AG09309 (cell line): Measurements from ENCODE around the gene SLC24A5.

ENCODE experiments used
- DNase-seq: peaks from one replicate; pipeline ENCODE4 v3.0.0-alpha.2; 2010; ENCODE audit warnings: low read depth
- H3K4me3 ChIP-seq: 2 replicates; pipeline ENCODE4 v1.5.1; 2011; ENCODE audit warnings: mild to moderate bottlenecking, low read depth, low read length, moderate library complexity; ENCODE audit not compliant: control insufficient read depth
- CTCF ChIP-seq: IDR thresholded peaks from 2 replicates; pipeline ENCODE4 v1.5.1; 2011; ENCODE audit warnings: mild to moderate bottlenecking, low read depth, low read length, inconsistent platforms; ENCODE audit not compliant: insufficient read depth, control insufficient read depth; ENCODE audit errors: missing control alignments

The SLC24A5 gene

DNA sequence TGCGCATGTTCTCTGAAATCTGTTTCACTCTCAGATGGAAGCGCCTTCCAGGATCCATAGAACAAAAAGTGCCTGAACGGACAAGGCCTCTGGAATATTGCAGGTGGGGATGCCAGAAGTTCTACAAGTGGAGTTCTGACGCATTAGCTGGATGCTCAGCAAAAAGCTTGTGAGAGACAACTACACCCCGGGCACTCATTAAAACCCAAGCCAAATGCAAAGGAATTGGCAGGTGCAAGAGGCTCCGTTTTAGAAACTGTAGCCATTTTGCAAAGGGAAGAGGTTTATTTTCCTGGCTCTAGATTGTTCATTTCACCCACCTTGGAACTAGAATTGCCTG lies 35.2 kb upstream of the SLC24A5 start:
- no peak for DNase-seq
- TF ChIP-seq CTCF: no peak
- no peak overlapping the region for H3K4me3 ChIP-seq

DNA sequence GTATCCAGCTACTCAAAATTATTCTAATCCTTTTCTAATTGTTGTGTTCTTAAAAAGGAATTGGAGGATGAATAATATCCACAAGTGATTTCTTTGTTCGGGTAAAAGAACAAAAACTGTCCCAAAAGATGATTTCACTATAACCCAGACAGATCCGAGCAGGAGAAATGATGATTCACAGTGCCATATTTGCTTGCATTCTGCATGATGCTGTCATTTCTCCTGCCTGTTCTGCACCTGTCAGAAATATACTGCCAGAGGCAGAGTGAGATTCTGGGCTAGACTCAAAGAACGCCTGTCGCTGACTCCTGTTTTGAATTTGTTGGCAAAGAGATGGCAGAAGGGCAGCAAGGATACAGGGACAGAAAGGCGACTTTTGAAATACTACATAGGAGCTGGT lies 34.7 kb upstream of the SLC24A5 start:
- no peak for TF ChIP-seq CTCF
- no peak overlapping the region for H3K4me3 ChIP-seq
- no peak for DNase-seq

- DNase-seq: no peak
- no peak for TF ChIP-seq CTCF
Observed at GRCh38 chr15:48086576-48086975, 34.2 kb upstream of the SLC24A5 start.

DNA sequence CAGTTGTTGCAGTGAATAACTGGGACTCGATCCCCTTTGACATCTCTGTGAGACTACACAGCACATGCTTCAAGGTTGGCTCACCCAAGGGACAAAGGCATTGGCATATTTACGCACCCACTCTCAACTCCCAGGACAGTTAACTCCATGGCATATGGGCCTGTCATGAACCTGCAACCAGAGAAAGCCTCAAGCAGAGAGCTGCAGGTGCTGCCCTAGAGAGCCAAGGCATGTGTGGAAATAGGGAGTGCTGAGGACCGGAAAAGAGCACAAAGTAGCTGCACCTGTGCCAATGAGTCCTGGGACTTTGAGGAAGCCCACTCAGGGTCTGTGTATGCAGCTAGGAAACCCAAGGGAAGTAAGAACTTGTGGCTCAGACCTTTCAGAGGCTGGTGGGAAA lies 32.9 kb upstream of the SLC24A5 start:
- no peak for TF ChIP-seq CTCF
- H3K4me3 ChIP-seq: no peak overlapping the region
- DNase-seq: no peak

More at GRCh38 chr15:48086576-48086975, 34.2 kb upstream of the SLC24A5 start:
- H3K4me3 ChIP-seq: no peak overlapping the region

DNA sequence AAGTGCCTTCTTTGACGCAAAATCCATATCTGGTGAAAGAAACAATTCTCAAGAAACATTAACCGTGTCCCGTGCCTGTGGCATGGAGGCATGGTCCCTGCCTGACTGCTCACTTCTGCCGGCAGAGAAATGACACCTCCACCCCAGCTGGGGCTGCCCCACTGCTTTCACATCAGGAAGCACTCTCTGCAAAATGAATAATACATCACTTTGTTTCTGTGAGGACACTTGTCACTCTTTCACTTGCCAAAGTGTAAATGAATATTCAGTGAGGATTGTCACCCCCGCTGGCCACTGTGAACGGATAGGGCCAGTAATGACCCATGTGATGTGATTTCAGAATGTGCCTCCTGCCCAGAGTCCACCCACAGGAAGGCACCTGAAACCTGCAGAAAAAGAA lies 31.1 kb upstream of the SLC24A5 start:
- H3K4me3 ChIP-seq: no peak overlapping the region
- no peak for TF ChIP-seq CTCF
- no peak for DNase-seq

DNA sequence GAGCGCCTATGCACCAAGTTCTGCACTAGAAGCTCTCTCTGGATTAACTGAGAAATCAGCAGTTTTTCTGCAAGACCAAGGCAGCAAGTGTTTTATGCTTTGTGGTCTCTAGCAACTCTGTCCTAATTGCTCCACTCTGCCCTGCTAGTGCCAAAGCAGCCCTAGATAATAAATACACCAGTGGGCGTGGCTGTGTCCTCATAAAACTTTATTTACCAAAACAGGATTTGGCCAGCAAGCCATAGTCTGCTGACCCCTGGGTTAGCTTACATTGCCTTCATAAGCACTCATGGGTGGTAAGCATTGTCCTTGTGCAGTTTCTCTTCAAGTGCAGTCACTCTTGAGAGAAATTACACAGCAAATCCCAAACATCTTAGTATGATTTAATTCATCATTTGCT lies 30.7 kb upstream of the SLC24A5 start:
- no peak overlapping the region for H3K4me3 ChIP-seq
- TF ChIP-seq CTCF: no peak
- DNase-seq: no peak

DNA sequence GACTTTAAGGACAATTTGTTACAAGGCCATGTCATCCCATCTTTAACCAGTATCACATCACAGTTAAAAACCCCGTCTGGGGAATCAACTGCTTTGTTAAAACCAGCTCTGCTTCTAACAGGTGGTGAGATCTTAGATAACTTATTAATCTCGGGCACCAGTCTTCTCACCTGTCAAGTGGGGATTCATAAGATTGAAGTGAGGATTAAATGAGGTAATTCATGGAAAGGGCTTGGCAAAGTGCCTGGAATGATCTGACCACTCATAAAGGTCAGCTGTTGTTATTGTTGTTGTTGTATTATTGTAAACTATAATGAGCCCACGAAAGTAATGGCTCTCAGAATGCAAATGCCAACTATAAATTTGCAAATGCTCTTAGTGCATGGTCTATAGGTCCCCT lies 30.1 kb upstream of the SLC24A5 start:
- H3K4me3 ChIP-seq: no peak overlapping the region
- DNase-seq: no peak
- no peak for TF ChIP-seq CTCF
